Naive B cell (primary cell): ENCODE measurements around the gene DUOX1. TPM values are rescaled to one million over a fixed set of nuclear protein-coding genes. Genes with fewer than 3 reads are reported as not detected.
"Not testable (repeated sequence)": the region's sequence is repeated elsewhere in the genome, so short reads cannot be mapped to it uniquely, and the experiment has no call there.

ENCODE experiments used
- ATAC-seq, 2 donors: fragments of 150-1000 bp; cut with Tn5 transposase; 2 replicates each; pipeline ENCODE4 v1.10.0; 2021; ENCODE audit warnings: low read depth in 2 of 2, mild to moderate bottlenecking in 2 of 2, moderate library complexity in 2 of 2
- DNase-seq: peaks from one replicate; pipeline ENCODE4 v3.0.0; 2022
- H3K27ac Mint-ChIP-seq, 6 donors: one replicate each; pipeline ENCODE4 v1.8.0; 2020 to 2022; ENCODE audit warnings: mild to moderate bottlenecking in 6 of 6, mixed read lengths in 6 of 6, moderate library complexity in 5 of 6, inconsistent platforms in 2 of 6
- H3K27me3 Mint-ChIP-seq, 3 donors: one replicate each; pipeline ENCODE4 v1.8.0; 2021 to 2022; ENCODE audit warnings: mixed read lengths in 3 of 3, mild to moderate bottlenecking in 1 of 3
- H3K36me3 Mint-ChIP-seq, 2 donors: one replicate each; pipeline ENCODE4 v1.8.0; 2020 to 2022; ENCODE audit warnings: mixed read lengths in 2 of 2, inconsistent platforms in 1 of 2, mild to moderate bottlenecking in 1 of 2
- H3K4me1 Mint-ChIP-seq, 3 donors: one replicate each; pipeline ENCODE4 v1.8.0; 2020 to 2022; ENCODE audit warnings: mixed read lengths in 3 of 3, inconsistent platforms in 1 of 3, mild to moderate bottlenecking in 1 of 3, moderate library complexity in 1 of 3
- H3K4me3 Mint-ChIP-seq, 8 donors: one replicate each; pipeline ENCODE4 v1.8.0; 2020 to 2022; ENCODE audit warnings: mild to moderate bottlenecking in 8 of 8, mixed read lengths in 8 of 8, moderate library complexity in 8 of 8, inconsistent platforms in 2 of 8
- H3K9me3 Mint-ChIP-seq, 7 donors: one replicate each; pipeline ENCODE4 v1.8.0; 2020 to 2022; ENCODE audit warnings: mixed read lengths in 7 of 7, mild to moderate bottlenecking in 5 of 7, inconsistent platforms in 2 of 7, moderate library complexity in 1 of 7
- polyA plus RNA-seq, 6 donors: library from polyadenylated mRNA; unstranded; fragments of 300-500 nt; fragmentation: Illumina TruSeq; gene quantifications; one replicate each; pipeline ENCODE4 v1.2.3, GENCODE V29; 2021; ENCODE audit warnings: low read depth in 6 of 6

The DUOX1 gene
- polyA plus RNA-seq, result 1 to 10 TPM in 3 of 6 donors, under 1 TPM in 3; 0.29 to 4.2 (median 1.3) TPM

- Mint-ChIP-seq H3K4me1 (peaks cover 8 to 21% (median 10%) of the 10 kb centered on the region in 3 donors), H3K4me3 (peak within 1 kb of the TSS; percentile 42 to 81 (median 68)), H3K27ac (peak within 1 kb of the TSS in 2 of 6 donors; percentile 12 to 43), H3K27me3 (peaks cover 68 to 89% (median 84%) of the 10 kb centered on the region in 3 donors), H3K9me3 (peaks cover 0 to 1% (median 0%) of the 10 kb centered on the region in 7 donors), H3K36me3 (peaks cover 0 to 10% of the 10 kb centered on the region in 2 donors)
- ATAC-seq (peak; percentile 72 to 77), DNase-seq (no peak)
Measured at GRCh38 chr15:45129651-45130129, at the start of gene DUOX1, which contains the start of gene DUOXA1. DUOX1 (plus strand) TSS chr15:45129994; CDS start chr15:45131967, 1,973 bp downstream. DUOXA1 (minus strand) TSS chr15:45129879; CDS start chr15:45123014, 6,865 bp downstream.

DNA sequence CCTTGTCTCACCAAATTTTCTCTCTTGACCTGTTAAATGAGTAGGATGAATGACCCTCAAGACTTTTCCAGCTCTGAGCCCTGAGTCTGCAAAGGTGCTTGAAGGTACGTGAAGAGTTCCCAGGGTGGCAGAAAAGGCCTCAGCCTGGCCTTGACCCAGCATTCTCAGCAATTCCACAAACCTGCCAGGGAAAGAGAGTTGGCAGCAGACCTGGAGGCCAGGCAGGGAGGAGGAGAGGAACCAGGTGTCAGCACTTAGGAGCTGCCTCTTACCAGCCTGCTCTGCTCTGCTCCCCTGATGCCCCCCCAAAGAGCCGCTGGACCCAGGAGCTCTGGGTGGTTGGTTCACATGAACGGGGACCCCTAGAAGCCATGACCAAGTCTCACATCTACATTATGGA lies 49.2 kb upstream of the DUOX1 start:
- H3K9me3 Mint-ChIP-seq, H3K4me1 Mint-ChIP-seq, ATAC-seq, H3K4me3 Mint-ChIP-seq, DNase-seq, H3K36me3 Mint-ChIP-seq: not testable (repeated sequence)
- Mint-ChIP-seq H3K27me3 (peaks cover 3 to 21% (median 20%) of the 10 kb centered on the region in 3 donors), H3K27ac (peak overlapping the region in 1 of 6 donors; percentile 51)

- H3K36me3 Mint-ChIP-seq, DNase-seq, ATAC-seq, H3K4me3 Mint-ChIP-seq, H3K4me1 Mint-ChIP-seq, H3K9me3 Mint-ChIP-seq, H3K27ac Mint-ChIP-seq: not testable (repeated sequence)
- peaks cover 8 to 27% (median 26%) of the 10 kb centered on the region in 3 donors for H3K27me3 Mint-ChIP-seq
Measured at GRCh38 chr15:45082412-45082811, 47.4 kb upstream of the DUOX1 start.

- no peak for DNase-seq
- H3K4me1 Mint-ChIP-seq, result no peaks in the 10 kb centered on the region
- H3K27me3 Mint-ChIP-seq, result peaks cover 14 to 27% (median 27%) of the 10 kb centered on the region in 3 donors
- no peak overlapping the region for H3K4me3 Mint-ChIP-seq
- no peak overlapping the region for H3K27ac Mint-ChIP-seq
- H3K9me3 Mint-ChIP-seq, result no peaks in the 10 kb centered on the region
- no peak for ATAC-seq
- no peaks in the 10 kb centered on the region for H3K36me3 Mint-ChIP-seq
Measured at GRCh38 chr15:45083223-45083622, 46.6 kb upstream of the DUOX1 start.

- Mint-ChIP-seq H3K27me3 (peaks cover 14 to 34% (median 32%) of the 10 kb centered on the region in 3 donors), H3K27ac (peak overlapping the region in 1 of 6 donors; percentile 38)
Measured at GRCh38 chr15:45084163-45084562, 45.6 kb upstream of the DUOX1 start.

DNA sequence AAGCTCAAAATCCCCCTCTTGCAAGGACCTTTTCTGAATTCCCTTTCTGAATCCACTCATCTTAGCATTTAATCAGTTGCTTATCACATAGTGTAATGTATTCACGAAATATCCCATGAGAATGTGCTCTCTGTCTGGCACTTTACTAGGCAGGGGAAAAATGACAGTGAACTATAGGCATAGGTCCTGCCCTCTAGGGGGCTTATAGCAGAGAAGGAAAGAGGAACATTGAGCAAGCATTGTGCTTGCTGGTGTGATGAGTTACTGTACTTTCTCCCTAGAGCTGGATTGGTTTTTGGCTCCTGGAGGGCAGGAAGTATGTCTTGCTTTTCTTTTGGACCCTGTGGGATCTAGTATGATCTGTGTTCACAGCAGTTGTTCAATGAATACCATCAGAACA lies 42.3 kb upstream of the DUOX1 start:
- no peak overlapping the region for H3K4me3 Mint-ChIP-seq
- no peaks in the 10 kb centered on the region for H3K4me1 Mint-ChIP-seq
- H3K27me3 Mint-ChIP-seq, result peaks cover 24 to 64% (median 53%) of the 10 kb centered on the region in 3 donors
- DNase-seq (no peak), ATAC-seq (peak; percentile 49 to 58)
- H3K27ac Mint-ChIP-seq, result no peak overlapping the region
- H3K9me3 Mint-ChIP-seq, result no peaks in the 10 kb centered on the region
- H3K36me3 Mint-ChIP-seq, result no peaks in the 10 kb centered on the region

More at GRCh38 chr15:45084163-45084562, 45.6 kb upstream of the DUOX1 start:
- Mint-ChIP-seq H3K4me1 (no peaks in the 10 kb centered on the region), H3K36me3 (no peaks in the 10 kb centered on the region), H3K9me3 (no peaks in the 10 kb centered on the region), H3K4me3 (no peak overlapping the region)
- ATAC-seq (no peak), DNase-seq (no peak)

DNA sequence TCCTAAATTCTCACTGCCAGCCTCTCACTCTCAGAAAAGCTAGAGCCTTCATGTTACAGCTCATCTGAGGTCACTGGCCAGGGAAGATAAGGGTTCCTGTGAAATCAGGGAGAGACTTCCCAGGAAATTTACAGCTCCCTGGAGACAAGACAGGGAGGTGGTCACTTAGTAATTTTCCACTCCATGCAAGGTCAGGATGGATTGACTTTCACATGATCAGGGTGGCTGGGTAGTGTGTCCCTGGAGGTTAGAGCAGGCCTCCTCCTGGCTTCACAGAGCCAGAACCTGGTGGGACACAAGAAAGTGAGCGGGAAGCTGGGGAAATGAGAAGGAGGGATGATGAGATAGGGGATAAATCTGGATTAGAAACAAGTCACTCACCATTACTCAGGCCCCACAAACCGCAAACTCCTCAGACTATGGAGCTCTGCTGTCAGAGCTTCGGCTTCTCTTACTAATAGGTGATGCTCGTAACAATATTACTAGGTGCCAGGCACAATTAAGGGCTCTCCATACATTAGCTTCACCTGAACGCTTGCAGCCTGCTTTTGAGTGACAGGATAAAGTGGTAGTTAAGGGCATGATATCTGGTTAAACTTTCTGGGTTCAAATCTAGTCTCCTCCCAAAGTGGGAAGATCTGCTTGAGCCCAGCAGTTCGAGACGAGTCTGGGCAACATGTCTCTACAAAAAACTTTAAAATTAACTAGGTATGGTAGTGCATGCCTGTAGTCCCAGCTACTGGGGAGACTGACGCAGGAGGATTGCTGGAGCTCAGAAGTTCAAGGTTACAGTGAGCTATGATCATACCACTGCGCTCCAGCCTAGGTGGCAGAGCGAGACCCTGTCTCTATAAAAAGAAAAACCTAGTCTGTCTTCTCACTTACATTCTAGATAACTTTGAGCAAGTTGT lies 40.7 kb upstream of the DUOX1 start:
- H3K4me1 Mint-ChIP-seq, result no peaks in the 10 kb centered on the region
- ATAC-seq (no peak), DNase-seq (no peak)
- H3K9me3 Mint-ChIP-seq, result peaks cover 0 to 4% (median 0%) of the 10 kb centered on the region in 7 donors
- peak overlapping the region in 1 of 6 donors; percentile 38 for H3K27ac Mint-ChIP-seq
- H3K4me3 Mint-ChIP-seq, result no peak overlapping the region
- H3K36me3 Mint-ChIP-seq, result no peaks in the 10 kb centered on the region
- H3K27me3 Mint-ChIP-seq, result peaks cover 28 to 58% (median 48%) of the 10 kb centered on the region in 3 donors

DNA sequence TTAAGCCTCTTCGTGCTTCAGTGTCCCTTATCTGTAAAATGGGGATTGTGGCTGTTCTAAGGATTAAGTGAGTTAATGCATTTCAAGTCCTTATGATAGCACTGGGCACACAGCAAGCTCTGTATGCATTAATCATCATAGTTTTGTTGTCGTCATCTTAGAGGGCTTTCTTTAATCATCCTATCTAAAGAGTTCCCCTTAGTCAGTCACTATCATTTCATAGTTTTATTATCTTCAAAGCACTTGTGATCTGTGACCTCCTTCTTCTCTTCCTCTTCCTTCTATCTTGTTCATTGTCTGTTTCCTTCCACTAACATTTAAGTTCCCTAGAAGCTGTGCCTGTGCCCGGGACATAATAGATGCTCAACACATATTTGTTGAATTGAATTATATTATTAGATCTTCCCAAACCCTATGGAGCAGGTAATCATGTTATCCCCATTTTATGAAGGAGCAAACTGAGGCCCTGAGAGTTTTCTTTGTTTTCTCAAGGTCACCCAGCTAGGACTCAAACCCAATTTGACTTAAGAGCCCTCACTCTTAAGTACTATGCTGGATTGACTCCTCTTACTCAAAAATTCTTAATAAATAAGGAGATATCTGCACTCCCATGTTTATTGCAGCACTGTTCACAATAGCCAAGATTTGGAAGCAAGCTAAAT lies 40.0 kb upstream of the DUOX1 start:
- ATAC-seq, result no peak

GRCh38 chr15:45091161-45091560 lies 38.6 kb upstream of the DUOX1 start:
- Mint-ChIP-seq H3K4me1 (no peaks in the 10 kb centered on the region), H3K27me3 (peaks cover 25 to 51% (median 42%) of the 10 kb centered on the region in 3 donors), H3K9me3 (peaks cover 0 to 4% (median 0%) of the 10 kb centered on the region in 7 donors), H3K4me3 (no peak overlapping the region), H3K36me3 (no peaks in the 10 kb centered on the region), H3K27ac (peak overlapping the region in 1 of 6 donors; percentile 61)
- no peak for ATAC-seq
- DNase-seq, result no peak

More for the DNA sequence above, 40.0 kb upstream of the DUOX1 start:
- Mint-ChIP-seq H3K4me3 (no peak overlapping the region), H3K27me3 (peaks cover 25 to 51% (median 42%) of the 10 kb centered on the region in 3 donors), H3K27ac (no peak overlapping the region), H3K4me1 (no peaks in the 10 kb centered on the region), H3K9me3 (peaks cover 0 to 4% (median 0%) of the 10 kb centered on the region in 7 donors), H3K36me3 (no peaks in the 10 kb centered on the region)
- no peak for DNase-seq

DNA sequence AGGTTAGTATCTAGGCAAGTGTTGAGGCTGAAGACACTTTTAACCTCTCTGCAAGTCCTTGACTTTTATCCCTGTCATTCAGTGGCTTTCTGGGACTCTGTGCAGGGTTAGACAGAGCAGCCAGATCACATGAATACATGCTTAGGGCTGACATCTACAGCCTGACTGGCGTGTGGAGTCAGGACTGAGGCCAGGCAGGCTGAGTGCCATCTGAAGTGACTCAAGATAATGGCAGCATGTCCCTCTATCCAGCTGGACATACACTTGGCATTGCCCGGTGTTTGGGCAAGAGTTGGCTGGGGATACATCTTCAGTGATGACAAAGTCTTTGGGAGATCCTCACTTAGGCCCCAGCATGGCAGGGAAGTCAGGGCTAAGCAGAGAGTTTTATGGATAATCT lies 38.2 kb upstream of the DUOX1 start:
- no peaks in the 10 kb centered on the region for H3K36me3 Mint-ChIP-seq
- H3K27ac Mint-ChIP-seq, result peak overlapping the region in 1 of 6 donors; percentile 8
- ATAC-seq (no peak), DNase-seq (no peak)
- H3K4me3 Mint-ChIP-seq, result no peak overlapping the region
- peaks cover 25 to 51% (median 42%) of the 10 kb centered on the region in 3 donors for H3K27me3 Mint-ChIP-seq
- H3K9me3 Mint-ChIP-seq, result peaks cover 0 to 4% (median 0%) of the 10 kb centered on the region in 7 donors
- no peaks in the 10 kb centered on the region for H3K4me1 Mint-ChIP-seq

GRCh38 chr15:45093013-45093412 lies 36.8 kb upstream of the DUOX1 start:
- ATAC-seq (no peak), DNase-seq (no peak)
- no peaks in the 10 kb centered on the region for H3K36me3 Mint-ChIP-seq
- H3K4me1 Mint-ChIP-seq, result no peaks in the 10 kb centered on the region
- H3K9me3 Mint-ChIP-seq, result peaks cover 0 to 4% (median 0%) of the 10 kb centered on the region in 7 donors
- peaks cover 14 to 44% (median 36%) of the 10 kb centered on the region in 3 donors for H3K27me3 Mint-ChIP-seq
- H3K27ac Mint-ChIP-seq, result no peak overlapping the region
- no peak overlapping the region for H3K4me3 Mint-ChIP-seq

- H3K4me1 Mint-ChIP-seq, result no peaks in the 10 kb centered on the region
- peaks cover 14 to 41% (median 34%) of the 10 kb centered on the region in 3 donors for H3K27me3 Mint-ChIP-seq
- DNase-seq (no peak), ATAC-seq (no peak)
- peak overlapping the region in 1 of 8 donors; percentile 83 for H3K4me3 Mint-ChIP-seq
- peak overlapping the region in 2 of 6 donors; percentile 24 to 47 for H3K27ac Mint-ChIP-seq
- H3K9me3 Mint-ChIP-seq, result peaks cover 0 to 4% (median 0%) of the 10 kb centered on the region in 7 donors
- H3K36me3 Mint-ChIP-seq, result no peaks in the 10 kb centered on the region
Measured at GRCh38 chr15:45093622-45094357, 36.0 kb upstream of the DUOX1 start.
